Glutamatergic neuron (in vitro differentiated cells): ENCODE measurements around the gene CHP1. TPM values are rescaled to one million over a fixed set of nuclear protein-coding genes. Genes with fewer than 3 reads are reported as not detected.
"Not testable (repeated sequence)": the region's sequence is repeated elsewhere in the genome, so short reads cannot be mapped to it uniquely, and the experiment has no call there.

ENCODE experiments used
- DNase-seq: peaks from one replicate; pipeline ENCODE4 v3.0.0; 2022
- H3K27ac Mint-ChIP-seq: one replicate; pipeline ENCODE4 v1.8.0; 2020; ENCODE audit warnings: mild to moderate bottlenecking, mixed read lengths, inconsistent platforms; ENCODE audit not compliant: unreplicated experiment
- H3K27me3 Mint-ChIP-seq: one replicate; pipeline ENCODE4 v1.8.0; 2020; ENCODE audit warnings: mild to moderate bottlenecking, moderate library complexity, mixed read lengths, inconsistent platforms; ENCODE audit not compliant: unreplicated experiment
- H3K36me3 Mint-ChIP-seq: one replicate; pipeline ENCODE4 v1.8.0; 2020; ENCODE audit warnings: mild to moderate bottlenecking, mixed read lengths, inconsistent platforms; ENCODE audit not compliant: unreplicated experiment
- H3K4me1 Mint-ChIP-seq: one replicate; pipeline ENCODE4 v1.8.0; 2020; ENCODE audit warnings: mild to moderate bottlenecking, low read depth, mixed read lengths, inconsistent platforms; ENCODE audit not compliant: unreplicated experiment
- H3K4me3 Mint-ChIP-seq: one replicate; pipeline ENCODE4 v1.8.0; 2020; ENCODE audit warnings: mild to moderate bottlenecking, mixed read lengths, inconsistent platforms; ENCODE audit not compliant: unreplicated experiment
- H3K9me3 Mint-ChIP-seq: one replicate; pipeline ENCODE4 v1.8.0; 2020; ENCODE audit warnings: mild to moderate bottlenecking, moderate library complexity, mixed read lengths, inconsistent platforms; ENCODE audit not compliant: unreplicated experiment
- total RNA-seq: library from RNA; stranded (reverse); fragmentation: NEBNext Ultra II Directional; extraction: Animal tissue kit (Norgen Biotek cat#: 25700); gene quantifications from one replicate; pipeline ENCODE4 v1.2.1, GENCODE V29; 2021; ENCODE audit not compliant: unreplicated experiment
- TF ChIP-seq, protein P1 (sequence below): fragments of 200-600 bp; sonication (generic); IDR thresholded peaks from one replicate; pipeline ENCODE4 v1.5.0; 2021; ENCODE audit not compliant: partially characterized antibody, unreplicated experiment

CHP1 gene
- total RNA-seq, 1 donor from 2014 or later = 65.6 TPM

GRCh38 chr15:41218851-41219250 is 12.2 kb upstream of the CHP1 start:
- Mint-ChIP-seq H3K4me1 (no peaks in the 10 kb centered on the region), H3K27ac (no peak overlapping the region), H3K27me3 (no peaks in the 10 kb centered on the region), H3K9me3 (no peaks in the 10 kb centered on the region), H3K4me3 (no peak overlapping the region), H3K36me3 (no peaks in the 10 kb centered on the region)
- TF ChIP-seq, protein P1, sequence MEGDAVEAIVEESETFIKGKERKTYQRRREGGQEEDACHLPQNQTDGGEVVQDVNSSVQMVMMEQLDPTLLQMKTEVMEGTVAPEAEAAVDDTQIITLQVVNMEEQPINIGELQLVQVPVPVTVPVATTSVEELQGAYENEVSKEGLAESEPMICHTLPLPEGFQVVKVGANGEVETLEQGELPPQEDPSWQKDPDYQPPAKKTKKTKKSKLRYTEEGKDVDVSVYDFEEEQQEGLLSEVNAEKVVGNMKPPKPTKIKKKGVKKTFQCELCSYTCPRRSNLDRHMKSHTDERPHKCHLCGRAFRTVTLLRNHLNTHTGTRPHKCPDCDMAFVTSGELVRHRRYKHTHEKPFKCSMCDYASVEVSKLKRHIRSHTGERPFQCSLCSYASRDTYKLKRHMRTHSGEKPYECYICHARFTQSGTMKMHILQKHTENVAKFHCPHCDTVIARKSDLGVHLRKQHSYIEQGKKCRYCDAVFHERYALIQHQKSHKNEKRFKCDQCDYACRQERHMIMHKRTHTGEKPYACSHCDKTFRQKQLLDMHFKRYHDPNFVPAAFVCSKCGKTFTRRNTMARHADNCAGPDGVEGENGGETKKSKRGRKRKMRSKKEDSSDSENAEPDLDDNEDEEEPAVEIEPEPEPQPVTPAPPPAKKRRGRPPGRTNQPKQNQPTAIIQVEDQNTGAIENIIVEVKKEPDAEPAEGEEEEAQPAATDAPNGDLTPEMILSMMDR = no peak
- no peak for DNase-seq

GRCh38 chr15:41219381-41219780 is 11.7 kb upstream of the CHP1 start:
- Mint-ChIP-seq H3K27ac (no peak overlapping the region), H3K4me3 (no peak overlapping the region)

GRCh38 chr15:41230345-41230649 is 771 bp upstream of the CHP1 start:
- no peaks in the 10 kb centered on the region for H3K9me3 Mint-ChIP-seq
- DNase-seq = no peak
- peak overlapping the region; percentile 89 for H3K27ac Mint-ChIP-seq
- TF ChIP-seq, protein P1 = no peak
- H3K36me3 Mint-ChIP-seq = no peaks in the 10 kb centered on the region
- peak overlapping the region; percentile 90 for H3K4me3 Mint-ChIP-seq
- peaks cover 8% of the 10 kb centered on the region for H3K4me1 Mint-ChIP-seq
- peaks cover 6% of the 10 kb centered on the region for H3K27me3 Mint-ChIP-seq

More at GRCh38 chr15:41219381-41219780, 11.7 kb upstream of the CHP1 start:
- Mint-ChIP-seq H3K9me3 (no peaks in the 10 kb centered on the region), H3K36me3 (no peaks in the 10 kb centered on the region), H3K4me1 (no peaks in the 10 kb centered on the region), H3K27me3 (no peaks in the 10 kb centered on the region)
- TF ChIP-seq, protein P1 = no peak
- DNase-seq = no peak

DNA sequence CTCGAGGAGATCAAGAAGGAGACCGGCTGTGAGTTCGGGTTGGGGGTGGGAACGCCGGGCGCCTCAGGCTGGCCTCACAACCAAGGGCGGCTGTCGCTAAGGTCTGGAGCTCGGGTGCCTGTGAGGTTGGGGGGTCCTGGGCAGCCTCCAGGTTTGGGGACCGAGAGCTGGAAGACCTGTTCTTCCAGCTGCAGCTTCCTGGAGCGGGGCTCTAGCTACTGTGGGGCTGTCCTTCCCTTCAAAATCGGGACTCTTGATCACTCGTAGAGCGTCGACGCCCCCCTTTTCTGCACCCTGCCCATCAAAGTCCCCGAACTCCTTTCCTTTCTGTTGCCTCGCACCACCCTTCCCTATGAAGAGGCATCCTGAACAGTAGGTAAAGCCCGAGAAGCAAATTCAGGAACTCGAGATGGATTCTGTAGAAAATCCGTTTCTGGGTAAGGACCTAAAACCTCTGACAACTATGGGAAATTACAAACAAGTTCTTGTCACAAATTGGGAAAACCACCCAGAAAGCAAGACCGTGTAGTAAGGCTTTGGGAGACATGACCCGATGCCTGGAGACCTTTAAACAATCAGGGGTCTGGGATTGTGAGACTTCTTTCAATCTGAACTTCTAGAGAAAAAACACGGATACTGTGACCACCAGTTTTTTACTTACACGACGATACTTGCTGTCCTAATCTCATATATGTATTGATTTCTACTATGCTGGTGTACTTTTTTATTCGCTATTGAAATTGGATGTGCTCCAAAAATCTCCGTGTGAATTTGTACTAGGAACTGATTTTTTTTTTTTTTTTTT is 556 bp downstream of the CHP1 start:
- DNase-seq = no peak
- peak overlapping the region; percentile 89 for H3K27ac Mint-ChIP-seq
- no peaks in the 10 kb centered on the region for H3K36me3 Mint-ChIP-seq
- TF ChIP-seq, protein P1 = no peak
- peaks cover 6% of the 10 kb centered on the region for H3K27me3 Mint-ChIP-seq
- H3K9me3 Mint-ChIP-seq = no peaks in the 10 kb centered on the region
- peak overlapping the region; percentile 90 for H3K4me3 Mint-ChIP-seq
- H3K4me1 Mint-ChIP-seq = peaks cover 8% of the 10 kb centered on the region

- TF ChIP-seq, protein P1 = no peak
- H3K27me3 Mint-ChIP-seq = peaks cover 6% of the 10 kb centered on the region
- H3K4me3 Mint-ChIP-seq = no peak overlapping the region
- no peak for DNase-seq
- H3K27ac Mint-ChIP-seq = no peak overlapping the region
- no peaks in the 10 kb centered on the region for H3K36me3 Mint-ChIP-seq
- H3K9me3 Mint-ChIP-seq = no peaks in the 10 kb centered on the region
- peaks cover 8% of the 10 kb centered on the region for H3K4me1 Mint-ChIP-seq
Observed at GRCh38 chr15:41233367-41233771, 2.3 kb downstream of the CHP1 start.

DNA sequence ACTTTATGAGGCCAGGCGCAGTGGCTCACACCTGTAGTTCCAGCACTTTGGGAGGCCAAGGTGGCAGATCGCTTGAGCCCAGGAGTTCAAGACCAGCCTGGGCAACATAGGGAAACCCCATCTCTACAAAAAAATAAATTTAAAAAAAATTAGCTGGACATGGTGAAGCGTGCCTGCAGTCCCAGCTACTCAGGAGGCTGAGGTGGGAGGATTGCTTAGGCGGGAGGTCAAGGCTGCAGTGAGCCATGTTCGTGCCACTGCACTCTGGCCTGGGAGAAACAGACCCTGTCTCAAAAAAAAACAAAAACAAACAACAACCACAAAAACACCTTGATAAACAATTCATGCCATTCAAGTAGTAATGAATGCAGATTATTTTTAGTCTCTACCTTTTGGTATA is 4.2 kb downstream of the CHP1 start:
- not testable (repeated sequence) for H3K4me1 Mint-ChIP-seq, H3K36me3 Mint-ChIP-seq, H3K4me3 Mint-ChIP-seq, DNase-seq, H3K9me3 Mint-ChIP-seq, H3K27ac Mint-ChIP-seq, H3K27me3 Mint-ChIP-seq
